BJ (cell line): ENCODE measurements around the gene CTIF. TPM values are rescaled to one million over a fixed set of nuclear protein-coding genes. Genes with fewer than 3 reads are reported as not detected.

Experiments
- CTCF ChIA-PET: fragments of 350-600 bp; formaldehyde crosslinking; extraction: SDS; loops from one replicate; lab custom pipeline; 2021; ENCODE audit warnings: antibody characterized with exemption, inconsistent platforms; lab: Yijun Ruan, JAX
- POLR2A ChIA-PET: fragments of 300-600 bp; sonication (Branson Sonifier 250); formaldehyde crosslinking; extraction: SDS; loops from one replicate; lab custom pipeline; 2021; ENCODE audit warnings: antibody characterized with exemption; lab: Charles Lee
- DNase-seq: peaks from one replicate; pipeline ENCODE4 v3.0.0-alpha.2; 2011; ENCODE audit warnings: low read depth
- H3K27me3 ChIP-seq: 2 replicates; pipeline ENCODE4 v1.6.0; 2011; ENCODE audit warnings: low read length; ENCODE audit not compliant: control insufficient read depth, insufficient read depth
- H3K36me3 ChIP-seq: 2 replicates; pipeline ENCODE4 v1.5.1; 2011; ENCODE audit warnings: low read length; ENCODE audit not compliant: control insufficient read depth, insufficient read depth
- H3K4me3 ChIP-seq: 2 replicates; pipeline ENCODE4 v1.5.1; 2011; ENCODE audit warnings: low read depth, mild to moderate bottlenecking, control low read depth, low read length
- CTCF ChIP-seq: IDR thresholded peaks from 2 replicates; pipeline ENCODE4 v1.5.1; 2011; ENCODE audit warnings: low read depth, mild to moderate bottlenecking, control low read depth, inconsistent platforms, low read length, moderate library complexity; ENCODE audit not compliant: insufficient read depth
- polyA plus RNA-seq: library from polyadenylated mRNA; depleted of rRNA; stranded (reverse); fragments of >200 nt; gene quantifications from 2 replicates; pipeline ENCODE4 v1.2.3, GENCODE V29; 2011

The CTIF gene
- polyA plus RNA-seq, 1 experiment: 105 TPM

- ChIA-PET POLR2A (no interaction called here), CTCF (interaction anchor here (0.7 to 1.6 kb wide), 7 partner anchors 18 to 146 kb away, joined by 3 to 5 read pairs (median 3); no protein-coding TSS in a partner anchor)
- TF ChIP-seq CTCF: no peak
- DNase-seq: no peak
- Histone ChIP-seq H3K27me3 (no peaks in the 10 kb centered on the region), H3K4me3 (no peak overlapping the region), H3K36me3 (peaks cover 6% of the 10 kb centered on the region; the same call in 1 of the 2 replicates)
Observed at GRCh38 chr18:48621815-48622555, 83.2 kb downstream of the CTIF start.

GRCh38 chr18:48622911-48623431, 84.1 kb downstream of the CTIF start:
- CTCF ChIA-PET: interaction anchor here (0.6 to 1.5 kb wide), 7 partner anchors 45 to 427 kb away, joined by 3 to 5 read pairs (median 4); no protein-coding TSS in a partner anchor
- POLR2A ChIA-PET: interaction anchor here (0.6 to 0.7 kb wide), 7 partner anchors 13 to 375 kb away, joined by 3 to 7 read pairs (median 4); no protein-coding TSS in a partner anchor
- Histone ChIP-seq H3K4me3 (no peak overlapping the region), H3K27me3 (no peaks in the 10 kb centered on the region), H3K36me3 (peaks cover 6% of the 10 kb centered on the region; the same call in 1 of the 2 replicates)
- DNase-seq: no peak
- TF ChIP-seq CTCF: no peak

DNA sequence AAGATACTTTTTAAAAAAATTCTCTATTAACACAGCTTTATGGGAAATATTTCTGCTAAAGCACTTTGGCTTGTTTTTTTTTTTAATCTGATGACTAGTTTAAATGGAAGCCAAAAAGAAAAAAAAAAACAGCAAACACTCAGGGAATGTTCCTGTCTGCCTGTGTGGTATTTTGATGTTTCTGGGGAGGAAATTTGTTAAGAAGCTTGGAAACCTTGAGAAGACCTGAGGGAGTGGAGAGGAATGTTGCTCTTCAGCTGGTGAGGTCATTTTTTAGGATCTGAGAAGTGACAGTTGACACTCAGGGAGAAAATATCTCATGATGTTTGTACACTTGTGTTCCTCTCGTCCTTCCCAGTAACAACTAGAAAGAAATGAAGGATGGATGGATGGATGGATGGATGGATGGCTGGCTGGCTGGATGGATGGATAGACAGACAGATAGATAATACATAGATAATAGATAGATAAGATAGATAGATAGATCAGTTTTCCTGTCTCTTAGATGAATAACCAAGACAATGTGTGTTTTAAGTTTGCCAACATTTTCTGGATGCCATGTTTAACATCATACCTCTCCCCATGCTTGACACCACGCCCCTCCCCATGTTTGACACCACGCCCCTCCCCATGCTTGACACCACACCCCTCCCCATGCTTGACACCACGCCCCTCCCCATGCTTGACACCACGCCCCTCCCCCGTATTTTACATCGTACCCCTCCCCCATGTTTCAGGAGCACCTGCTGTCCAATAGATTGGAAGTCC, 84.8 kb downstream of the CTIF start:
- Histone ChIP-seq H3K27me3 (no peaks in the 10 kb centered on the region), H3K4me3 (no peak overlapping the region), H3K36me3 (peaks cover 6% of the 10 kb centered on the region)
- DNase-seq: peak; percentile 89
- ChIA-PET CTCF (interaction anchor here (1.3 to 1.4 kb wide), 2 partner anchors 44 to 80 kb away, joined by 4 to 5 read pairs; no protein-coding TSS in a partner anchor), POLR2A (interaction anchor here (0.6 to 0.7 kb wide), 10 partner anchors 11 to 872 kb away, joined by 3 to 7 read pairs (median 4); no protein-coding TSS in a partner anchor)
- no peak for TF ChIP-seq CTCF

DNA sequence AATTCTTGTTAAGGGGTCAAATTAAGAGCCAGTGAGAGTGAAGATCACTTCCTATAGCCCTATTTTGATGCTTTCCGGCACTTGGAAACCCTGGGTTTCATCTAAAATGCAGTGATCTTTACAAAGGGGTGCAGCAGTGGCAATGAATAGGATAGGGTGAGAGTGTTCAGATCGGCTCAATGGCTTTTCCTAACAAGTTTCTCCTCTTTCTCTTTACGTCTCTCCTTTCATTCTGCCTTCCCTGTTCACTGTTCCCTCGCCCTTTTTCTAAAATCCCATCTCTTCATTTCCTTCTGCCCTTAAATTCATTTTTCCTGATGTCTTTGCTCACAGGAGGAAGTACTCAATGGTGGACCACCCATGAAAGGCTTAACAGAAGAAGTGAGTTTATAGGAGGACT, 86.0 kb downstream of the CTIF start:
- no peak for TF ChIP-seq CTCF
- no peak for DNase-seq
- ChIA-PET POLR2A (no interaction called here), CTCF (no interaction called here)
- Histone ChIP-seq H3K4me3 (no peak overlapping the region), H3K27me3 (no peaks in the 10 kb centered on the region), H3K36me3 (peaks cover 2% of the 10 kb centered on the region; the same call in 1 of the 2 replicates)
